GM23248 (cell line): ENCODE measurements around the gene UNC5C.

Experiments used
- EZH2 ChIP-seq: fragments of 200-600 bp; sonication (generic); IDR thresholded peaks from 2 replicates; pipeline ENCODE4 v1.6.1; 2018; ENCODE audit warnings: antibody characterized with exemption, mild to moderate bottlenecking; ENCODE audit not compliant: insufficient read depth, poor library complexity, severe bottlenecking
- EZH2phosphoT487 ChIP-seq: fragments of 200-600 bp; sonication (generic); IDR thresholded peaks from 2 replicates; pipeline ENCODE4 v1.6.1; 2018; ENCODE audit warnings: antibody characterized with exemption, moderate library complexity, mild to moderate bottlenecking, low read depth; ENCODE audit not compliant: insufficient read depth

GRCh38 chr4:95289028-95289634 lies 259.6 kb downstream of the UNC5C start:
- no peak for TF ChIP-seq EZH2
- no peak for TF ChIP-seq EZH2phosphoT487
